Neural progenitor cell (in vitro differentiated cells): ENCODE results near the gene TCL1B. TPM values are rescaled to one million over a fixed set of nuclear protein-coding genes. Genes with fewer than 3 reads are reported as not detected.
A peak's percentile ranks its signal among the peaks of the same experiment; 100 is the strongest.

ENCODE experiments used
- DNase-seq: peaks from one replicate; pipeline ENCODE4 v3.0.0-alpha.2; 2016; ENCODE audit warnings: low spot score
- H2AFZ ChIP-seq: fragments of 200-600 bp; sonication (generic); replicated peaks from 2 replicates; pipeline ENCODE4 v1.6.1; 2016; ENCODE audit warnings: antibody characterized with exemption
- H3F3A ChIP-seq: fragments of 200-600 bp; sonication (generic); 2 replicates; pipeline ENCODE4 v1.6.1; 2016; ENCODE audit warnings: antibody characterized with exemption, low read depth
- H3K27ac ChIP-seq: fragments of 200-600 bp; sonication (generic); 2 replicates; pipeline ENCODE4 v1.5.1; 2016; ENCODE audit warnings: mild to moderate bottlenecking
- H3K27me3 ChIP-seq: fragments of 200-600 bp; sonication (generic); 2 replicates; pipeline ENCODE4 v1.6.1; 2016; ENCODE audit warnings: mild to moderate bottlenecking, moderate library complexity
- H3K36me3 ChIP-seq: fragments of 200-600 bp; sonication (generic); 2 replicates; pipeline ENCODE4 v1.5.1; 2016
- H3K4me1 ChIP-seq: fragments of 200-600 bp; sonication (generic); 2 replicates; pipeline ENCODE4 v1.6.1; 2016; ENCODE audit warnings: mixed run types
- H3K4me2 ChIP-seq: fragments of 200-600 bp; sonication (generic); 2 replicates; pipeline ENCODE4 v1.6.1; 2016
- H3K4me3 ChIP-seq: fragments of 200-600 bp; sonication (generic); 2 replicates; pipeline ENCODE4 v1.5.1; 2016
- H3K79me2 ChIP-seq: fragments of 200-600 bp; sonication (generic); 2 replicates; pipeline ENCODE4 v1.6.1; 2016; ENCODE audit warnings: low read depth
- H3K9ac ChIP-seq: fragments of 200-600 bp; sonication (generic); 2 replicates; pipeline ENCODE4 v1.6.1; 2016
- H3K9me3 ChIP-seq: fragments of 200-600 bp; sonication (generic); 2 replicates; pipeline ENCODE4 v1.5.1; 2016; ENCODE audit warnings: low read depth
- H4K20me1 ChIP-seq: fragments of 200-600 bp; sonication (generic); 2 replicates; pipeline ENCODE4 v1.6.1; 2016; ENCODE audit warnings: low read depth
- H3K27ac Mint-ChIP-seq: 3 replicates; pipeline ENCODE4 v1.8.0; 2021; ENCODE audit warnings: mixed read lengths
- H3K27me3 Mint-ChIP-seq: 2 replicates; pipeline ENCODE4 v1.8.0; 2022; ENCODE audit warnings: low read depth, mild to moderate bottlenecking, inconsistent platforms, moderate library complexity, mixed read lengths; ENCODE audit not compliant: insufficient read depth
- H3K36me3 Mint-ChIP-seq: 3 replicates; pipeline ENCODE4 v1.8.0; 2021; ENCODE audit warnings: mixed read lengths
- H3K4me1 Mint-ChIP-seq: 3 replicates; pipeline ENCODE4 v1.8.0; 2021; ENCODE audit warnings: mixed read lengths
- H3K4me3 Mint-ChIP-seq: 3 replicates; pipeline ENCODE4 v1.8.0; 2021; ENCODE audit warnings: mild to moderate bottlenecking, moderate library complexity, mixed read lengths
- H3K9me3 Mint-ChIP-seq: 3 replicates; pipeline ENCODE4 v1.8.0; 2020; ENCODE audit warnings: mixed read lengths
- CTCF ChIP-seq: fragments of 200-600 bp; sonication (generic); IDR thresholded peaks from 2 replicates; pipeline ENCODE4 v1.5.1; 2017; ENCODE audit warnings: antibody characterized with exemption, mild to moderate bottlenecking
- EZH2 ChIP-seq: fragments of 200-600 bp; sonication (generic); IDR thresholded peaks from 2 replicates; pipeline ENCODE4 v1.6.1; 2017; ENCODE audit warnings: antibody characterized with exemption, mild to moderate bottlenecking, moderate library complexity
- EZH2phosphoT487 ChIP-seq: fragments of 200-600 bp; sonication (generic); IDR thresholded peaks from 2 replicates; pipeline ENCODE4 v1.6.1; 2017; ENCODE audit warnings: antibody characterized with exemption
- total RNA-seq: library from RNA; depleted of rRNA; stranded (reverse); fragments of >200 nt; gene quantifications from 2 replicates; pipeline ENCODE4 v1.2.3, GENCODE V29; 2015; ENCODE audit warnings: low replicate concordance

The TCL1B gene
- total RNA-seq, 1 donor from 2014 or later = not detected

- Histone ChIP-seq H3K9ac (no peak overlapping the region), H3K36me3 (no peaks in the 10 kb centered on the region), H3K27me3 (no peaks in the 10 kb centered on the region), H3F3A (no peaks in the 10 kb centered on the region), H4K20me1 (no peaks in the 10 kb centered on the region), H3K4me1 (peaks cover 12% of the 10 kb centered on the region), H2AFZ (peak overlapping the region; percentile 50), H3K79me2 (no peaks in the 10 kb centered on the region), H3K9me3 (no peaks in the 10 kb centered on the region), H3K4me3 (no peak overlapping the region), H3K27ac (no peak overlapping the region), H3K4me2 (no peak overlapping the region)
- no peak overlapping the region for H3K27ac Mint-ChIP-seq
- no peak overlapping the region for H3K4me3 Mint-ChIP-seq
- H3K9me3 Mint-ChIP-seq = no peaks in the 10 kb centered on the region
- DNase-seq = no peak
- H3K36me3 Mint-ChIP-seq = no peaks in the 10 kb centered on the region
- TF ChIP-seq EZH2 (no peak), CTCF (no peak), EZH2phosphoT487 (no peak)
- H3K4me1 Mint-ChIP-seq = peaks cover under 1% of the 10 kb centered on the region
- H3K27me3 Mint-ChIP-seq = peaks cover 4% of the 10 kb centered on the region
Measured at GRCh38 chr14:95651821-95652583, 34.2 kb upstream of the TCL1B start.

GRCh38 chr14:95652690-95653089 lies 33.5 kb upstream of the TCL1B start:
- Mint-ChIP-seq H3K9me3 (no peaks in the 10 kb centered on the region), H3K4me1 (peaks cover 8% of the 10 kb centered on the region), H3K4me3 (no peak overlapping the region), H3K36me3 (no peaks in the 10 kb centered on the region), H3K27ac (no peak overlapping the region), H3K27me3 (peaks cover 3% of the 10 kb centered on the region)
- Histone ChIP-seq H3K36me3 (no peaks in the 10 kb centered on the region), H3K4me3 (no peak overlapping the region), H3K9me3 (no peaks in the 10 kb centered on the region), H3F3A (no peaks in the 10 kb centered on the region), H4K20me1 (no peaks in the 10 kb centered on the region), H3K27ac (no peak overlapping the region), H3K79me2 (no peaks in the 10 kb centered on the region), H3K27me3 (no peaks in the 10 kb centered on the region), H2AFZ (peak overlapping the region; percentile 42), H3K4me2 (no peak overlapping the region), H3K9ac (no peak overlapping the region), H3K4me1 (peaks cover 19% of the 10 kb centered on the region)
- no peak for TF ChIP-seq EZH2
- TF ChIP-seq EZH2phosphoT487 = no peak
- DNase-seq = no peak

- Histone ChIP-seq H3K4me1 (peaks cover 19% of the 10 kb centered on the region), H3K4me3 (no peak overlapping the region), H3K9me3 (no peaks in the 10 kb centered on the region), H3K36me3 (no peaks in the 10 kb centered on the region), H3K27me3 (no peaks in the 10 kb centered on the region), H4K20me1 (no peaks in the 10 kb centered on the region), H3F3A (no peaks in the 10 kb centered on the region), H3K9ac (no peak overlapping the region), H2AFZ (no peak overlapping the region), H3K27ac (no peak overlapping the region), H3K4me2 (no peak overlapping the region), H3K79me2 (no peaks in the 10 kb centered on the region)
- DNase-seq = no peak
- H3K4me3 Mint-ChIP-seq = no peak overlapping the region
- H3K27ac Mint-ChIP-seq = no peak overlapping the region
- H3K27me3 Mint-ChIP-seq = peaks cover 3% of the 10 kb centered on the region
- H3K9me3 Mint-ChIP-seq = no peaks in the 10 kb centered on the region
- peaks cover 10% of the 10 kb centered on the region for H3K4me1 Mint-ChIP-seq
- no peak for TF ChIP-seq CTCF
- no peak for TF ChIP-seq EZH2phosphoT487
- TF ChIP-seq EZH2 = no peak
- H3K36me3 Mint-ChIP-seq = no peaks in the 10 kb centered on the region
Measured at GRCh38 chr14:95655461-95655860, 30.8 kb upstream of the TCL1B start.

GRCh38 chr14:95656634-95657033 lies 29.6 kb upstream of the TCL1B start:
- H3K36me3 Mint-ChIP-seq = no peaks in the 10 kb centered on the region
- Histone ChIP-seq H4K20me1 (no peaks in the 10 kb centered on the region), H3F3A (no peaks in the 10 kb centered on the region), H3K79me2 (no peaks in the 10 kb centered on the region), H3K9ac (no peak overlapping the region), H3K27me3 (no peaks in the 10 kb centered on the region), H3K4me1 (peaks cover 16% of the 10 kb centered on the region), H3K4me2 (no peak overlapping the region), H3K9me3 (no peaks in the 10 kb centered on the region), H3K36me3 (no peaks in the 10 kb centered on the region), H3K27ac (no peak overlapping the region), H2AFZ (no peak overlapping the region), H3K4me3 (no peak overlapping the region)
- no peak overlapping the region for H3K27ac Mint-ChIP-seq
- no peaks in the 10 kb centered on the region for H3K9me3 Mint-ChIP-seq
- H3K27me3 Mint-ChIP-seq = peaks cover 3% of the 10 kb centered on the region
- H3K4me1 Mint-ChIP-seq = peaks cover 19% of the 10 kb centered on the region
- no peak overlapping the region for H3K4me3 Mint-ChIP-seq
- DNase-seq = no peak
- TF ChIP-seq EZH2 (no peak), CTCF (peak; percentile 7), EZH2phosphoT487 (no peak)
